Subcutaneous adipose tissue (tissue), 4 donors: ENCODE data around the gene DPYSL5. TPM values are rescaled to one million over a fixed set of nuclear protein-coding genes. Genes with fewer than 3 reads are reported as not detected.

Source experiments
- CTCF ChIP-seq: fragments of 450-650 bp; IDR thresholded peaks from one replicate; pipeline ENCODE4 v1.5.1; 2016; ENCODE audit warnings: low read depth, mild to moderate bottlenecking, control low read depth, antibody characterized with exemption, moderate library complexity
- total RNA-seq, 4 donors: library from RNA; depleted of rRNA; stranded (reverse); fragments of >200 nt; gene quantifications; one replicate each; pipeline ENCODE4 v1.1.0, GENCODE V29; 2016

The DPYSL5 gene
- total RNA-seq, 4 donors from 2014 or later, result not detected

GRCh38 chr2:26904839-26905238 lies 56.9 kb downstream of the DPYSL5 start:
- TF ChIP-seq CTCF, result no peak

GRCh38 chr2:26905341-26906198 lies 57.6 kb downstream of the DPYSL5 start:
- TF ChIP-seq CTCF, result no peak

GRCh38 chr2:26907416-26907815 lies 59.5 kb downstream of the DPYSL5 start:
- TF ChIP-seq CTCF, result no peak

GRCh38 chr2:26910176-26910575 lies 62.2 kb downstream of the DPYSL5 start:
- no peak for TF ChIP-seq CTCF

- no peak for TF ChIP-seq CTCF
Measured at GRCh38 chr2:26911911-26912861, 64.3 kb downstream of the DPYSL5 start.

- no peak for TF ChIP-seq CTCF
Measured at GRCh38 chr2:26913606-26913998, 65.7 kb downstream of the DPYSL5 start.
